OCI-LY7 (cell line): ENCODE measurements around the gene IGLL5. TPM values are rescaled to one million over a fixed set of nuclear protein-coding genes. Genes with fewer than 3 reads are reported as not detected.
A peak's percentile ranks its signal among the peaks of the same experiment; 100 is the strongest.

ENCODE experiments used
- BruUV-seq: library from RNA; stranded (reverse); fragments of 400-500 nt; replicated peaks from 2 replicates; lab custom pipeline; 2021; lab: Mats Ljungman, UMichigan
- CTCF ChIA-PET: fragments of 300-600 bp; sonication (Branson Sonifier 250); formaldehyde crosslinking; loops from one replicate; lab custom pipeline; 2022; ENCODE audit warnings: antibody characterized with exemption; ENCODE audit not compliant: unreplicated experiment; lab: Charles Lee
- POLR2A ChIA-PET: fragments of 300-600 bp; sonication (Branson Sonifier 250); formaldehyde crosslinking; loops from one replicate; lab custom pipeline; 2022; ENCODE audit warnings: antibody characterized with exemption; lab: Charles Lee
- DNase-seq: peaks from one replicate; pipeline ENCODE4 v3.0.0-alpha.2; 2015; ENCODE audit warnings: low spot score
- H2AFZ ChIP-seq: fragments of 200-600 bp; sonication (generic), shearing (Covaris generic); 2 replicates; pipeline ENCODE4 v1.6.1; 2014; ENCODE audit warnings: mild to moderate bottlenecking, antibody characterized with exemption, low read length, moderate library complexity
- H3K27ac ChIP-seq: fragments of 200-600 bp; sonication (generic); 2 replicates; pipeline ENCODE4 v1.5.1; 2014; ENCODE audit warnings: mixed run types, low read depth, mild to moderate bottlenecking, moderate library complexity, low read length, inconsistent platforms; ENCODE audit not compliant: poor library complexity, severe bottlenecking
- H3K36me3 ChIP-seq: fragments of 200-600 bp; sonication (generic); 2 replicates; pipeline ENCODE4 v1.6.1; 2014; ENCODE audit warnings: mild to moderate bottlenecking, antibody characterized with exemption, low read length, moderate library complexity, mixed read lengths; ENCODE audit not compliant: insufficient read depth
- H3K4me1 ChIP-seq: fragments of 200-600 bp; sonication (generic); 2 replicates; pipeline ENCODE4 v1.5.1; 2014; ENCODE audit warnings: mild to moderate bottlenecking, low read length; ENCODE audit not compliant: insufficient read depth, poor library complexity, severe bottlenecking
- H3K4me2 ChIP-seq: fragments of 200-600 bp; sonication (generic); 2 replicates; pipeline ENCODE4 v1.6.1; 2014; ENCODE audit warnings: mild to moderate bottlenecking, low read length
- H3K4me3 ChIP-seq: fragments of 200-600 bp; sonication (generic); 2 replicates; pipeline ENCODE4 v1.5.1; 2014; ENCODE audit warnings: mild to moderate bottlenecking, low read depth, low read length; ENCODE audit not compliant: poor library complexity, severe bottlenecking
- H3K79me2 ChIP-seq: fragments of 200-600 bp; sonication (generic); 2 replicates; pipeline ENCODE4 v1.6.1; 2016; ENCODE audit warnings: low read depth, mild to moderate bottlenecking, low read length, moderate library complexity, mixed read lengths; ENCODE audit not compliant: insufficient read depth
- H3K9me2 ChIP-seq: fragments of 200-600 bp; sonication (generic); 2 replicates; pipeline ENCODE4 v1.6.1; 2016; ENCODE audit warnings: mild to moderate bottlenecking, low read length, mixed read lengths; ENCODE audit not compliant: insufficient read depth
- H3K9me3 ChIP-seq: fragments of 200-600 bp; sonication (generic); 2 replicates; pipeline ENCODE4 v1.6.1; 2014; ENCODE audit warnings: mild to moderate bottlenecking, mixed run types, low read length, mixed read lengths
- H4K20me1 ChIP-seq: fragments of 200-600 bp; sonication (generic); 2 replicates; pipeline ENCODE4 v1.6.1; 2014; ENCODE audit warnings: mild to moderate bottlenecking, antibody characterized with exemption, low read length, moderate library complexity, mixed read lengths; ENCODE audit not compliant: insufficient read depth
- CTCF ChIP-seq: fragments of 200-600 bp; sonication (generic); conservative IDR thresholded peaks from 2 replicates; pipeline ENCODE4 v1.5.1; 2014; ENCODE audit warnings: mild to moderate bottlenecking, antibody characterized with exemption, low read length, moderate library complexity, mixed read lengths
- EZH2phosphoT487 ChIP-seq: fragments of 200-600 bp; sonication (generic); IDR thresholded peaks from 2 replicates; pipeline ENCODE4 v1.6.1; 2018; ENCODE audit warnings: low read depth, borderline replicate concordance, mild to moderate bottlenecking, mixed run types, antibody characterized with exemption, low read length, moderate library complexity, mixed read lengths
- intact Hi-C: fragments of 100-400 bp; cut with micrococcal nuclease; formaldehyde crosslinking; loops from one replicate; pipeline ENCODE4 v1.10.0; 2022; ENCODE audit not compliant: unreplicated experiment
- total RNA-seq, 2 experiments: library from RNA; depleted of rRNA in 1 of 2; stranded (reverse); fragments of >200 nt in 1 of 2; shearing (Covaris generic) in 1 of 2; gene quantifications; 2 replicates each; pipeline ENCODE4 v1.2.3, GENCODE V29; 2014 to 2022

IGLL5 gene
- total RNA-seq, 2 experiments from 2014 or later, result 219 to 364 TPM

- no peaks in the 10 kb centered on the region for H3K9me3 ChIP-seq
- H3K4me2 ChIP-seq, result peak overlapping the region; percentile 61
- TF ChIP-seq EZH2phosphoT487 (no peak), CTCF (no peak)
- no peak overlapping the region for H3K4me3 ChIP-seq
- no peak for DNase-seq
- intact Hi-C loops, result loop anchor here (1.0 to 10.0 kb wide), 5 partner anchors 92 to 716 kb away; no protein-coding TSS in a partner anchor
- no TSS peak for BruUV-seq
- no peaks in the 10 kb centered on the region for H3K9me2 ChIP-seq
- no peaks in the 10 kb centered on the region for H3K36me3 ChIP-seq
- peak overlapping the region; percentile 9 for H3K27ac ChIP-seq
- no peaks in the 10 kb centered on the region for H4K20me1 ChIP-seq
- no peak overlapping the region for H2AFZ ChIP-seq
- peaks cover 78% of the 10 kb centered on the region for H3K4me1 ChIP-seq
- POLR2A ChIA-PET, result interaction anchor here (1.0 to 11.4 kb wide), 3 partner anchors 56 to 92 kb away, joined by 3 to 308 read pairs (median 3); no protein-coding TSS in a partner anchor
- CTCF ChIA-PET, result interaction anchor here (0.6 to 2.3 kb wide), 7 partner anchors 9 to 255 kb away, joined by 3 to 10 read pairs (median 3); no protein-coding TSS in a partner anchor
- no peaks in the 10 kb centered on the region for H3K79me2 ChIP-seq
Observed at GRCh38 chr22:22880645-22881044, 7.0 kb upstream of the IGLL5 start.

DNA sequence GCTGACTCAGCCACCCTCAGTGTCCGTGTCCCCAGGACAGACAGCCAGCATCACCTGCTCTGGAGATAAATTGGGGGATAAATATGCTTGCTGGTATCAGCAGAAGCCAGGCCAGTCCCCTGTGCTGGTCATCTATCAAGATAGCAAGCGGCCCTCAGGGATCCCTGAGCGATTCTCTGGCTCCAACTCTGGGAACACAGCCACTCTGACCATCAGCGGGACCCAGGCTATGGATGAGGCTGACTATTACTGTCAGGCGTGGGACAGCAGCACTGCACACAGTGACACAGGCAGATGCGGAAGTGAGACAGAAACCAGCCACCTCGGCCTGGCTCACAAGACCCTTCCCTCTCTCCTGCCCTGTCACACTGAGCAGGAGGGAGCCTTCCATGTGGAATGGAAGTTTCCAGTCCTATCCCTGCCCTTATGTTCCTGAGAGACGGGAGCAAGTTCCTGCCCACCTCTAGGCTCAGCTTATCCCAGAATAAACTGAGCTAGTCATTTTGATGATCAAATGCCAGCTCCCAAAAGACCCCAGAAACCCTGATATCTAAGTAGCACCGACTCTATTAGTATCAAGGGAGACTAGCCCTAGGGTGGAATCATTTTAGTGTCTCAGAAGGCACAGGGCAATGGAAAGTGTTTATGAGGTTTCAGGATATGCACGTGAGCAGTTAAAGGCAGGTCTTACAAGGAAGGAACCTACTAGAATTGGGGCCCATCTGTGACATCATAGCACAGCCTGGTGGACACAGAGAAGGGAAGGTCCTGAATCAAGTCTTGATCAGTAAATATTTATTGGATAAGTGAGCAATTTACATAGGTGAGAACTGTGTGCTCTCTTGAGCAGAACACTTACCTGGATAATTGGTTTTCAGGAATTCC lies 6.3 kb upstream of the IGLL5 start:
- H3K79me2 ChIP-seq, result no peaks in the 10 kb centered on the region

More for the DNA sequence above, 6.3 kb upstream of the IGLL5 start:
- BruUV-seq, result no TSS peak
- no peak overlapping the region for H2AFZ ChIP-seq
- peak overlapping the region; percentile 28 for H3K27ac ChIP-seq
- peaks cover 81% of the 10 kb centered on the region for H3K4me1 ChIP-seq
- peak; percentile 66 for DNase-seq
- intact Hi-C loops, result loop anchor here (5.0 to 10.0 kb wide), 4 partner anchors 109 to 717 kb away; no protein-coding TSS in a partner anchor
- H3K9me3 ChIP-seq, result no peaks in the 10 kb centered on the region
- no peaks in the 10 kb centered on the region for H3K36me3 ChIP-seq
- peak overlapping the region; percentile 61 for H3K4me2 ChIP-seq
- H3K9me2 ChIP-seq, result no peaks in the 10 kb centered on the region
- CTCF ChIA-PET, result interaction anchor here (0.6 to 2.3 kb wide), 5 partner anchors 10 to 73 kb away, joined by 3 to 10 read pairs (median 6); no protein-coding TSS in a partner anchor
- POLR2A ChIA-PET, result interaction anchor here (1.0 to 11.4 kb wide), 3 partner anchors 55 to 93 kb away, joined by 3 to 308 read pairs (median 3); no protein-coding TSS in a partner anchor
- no peak overlapping the region for H3K4me3 ChIP-seq
- H4K20me1 ChIP-seq, result no peaks in the 10 kb centered on the region
- TF ChIP-seq CTCF (0 out of 2 replicates have a peak, but pooled peaks have one; percentile 28), EZH2phosphoT487 (no peak)
